Aorta (tissue), 5 donors: ENCODE data around the gene ETV2. TPM values are rescaled to one million over a fixed set of nuclear protein-coding genes. Genes with fewer than 3 reads are reported as not detected.
"Not testable (repeated sequence)": the region's sequence is repeated elsewhere in the genome, so short reads cannot be mapped to it uniquely, and the experiment has no call there.

ENCODE experiments used
- ATAC-seq: fragments of 200-7000 bp; cut with Tn5 transposase; one replicate; pipeline ENCODE4 v1.9.1; 2022; ENCODE audit warnings: moderate library complexity; ENCODE audit not compliant: low FRiP score
- DNase-seq, 2 donors: peaks; one replicate each; pipeline ENCODE4 v3.0.0-alpha.2; 2020
- H3K27ac ChIP-seq, 2 donors: one replicate each; pipeline ENCODE4 v1.5.1; 2013; ENCODE audit warnings: low read length in 2 of 2, mild to moderate bottlenecking in 2 of 2, moderate library complexity in 2 of 2, control low read depth in 1 of 2, inconsistent platforms in 1 of 2, low read depth in 1 of 2
- H3K27me3 ChIP-seq, 2 donors: one replicate each; pipeline ENCODE4 v1.6.1; 2013; ENCODE audit warnings: control low read depth in 1 of 2, low read length in 1 of 2, mild to moderate bottlenecking in 1 of 2, moderate library complexity in 1 of 2; ENCODE audit not compliant: insufficient read depth in 2 of 2, control insufficient read depth in 1 of 2
- H3K36me3 ChIP-seq, 2 donors: one replicate each; pipeline ENCODE4 v1.6.1; 2013; ENCODE audit warnings: control low read depth in 1 of 2, low read length in 1 of 2, mild to moderate bottlenecking in 1 of 2; ENCODE audit not compliant: insufficient read depth in 2 of 2, control insufficient read depth in 1 of 2
- H3K4me1 ChIP-seq, 2 donors: one replicate each; pipeline ENCODE4 v1.6.1; 2013; ENCODE audit warnings: low read length in 2 of 2, control low read depth in 1 of 2, mild to moderate bottlenecking in 1 of 2, moderate library complexity in 1 of 2; ENCODE audit not compliant: insufficient read depth in 2 of 2, control insufficient read depth in 1 of 2
- H3K4me3 ChIP-seq, 2 donors: one replicate each; pipeline ENCODE4 v1.5.1; 2013; ENCODE audit warnings: low read length in 2 of 2, control low read depth in 1 of 2, mild to moderate bottlenecking in 1 of 2
- H3K9me3 ChIP-seq: one replicate; pipeline ENCODE4 v1.6.1; 2013; ENCODE audit warnings: mild to moderate bottlenecking, low read length; ENCODE audit not compliant: control insufficient read depth
- WGBS, 2 donors: extraction: QIAGEN DNeasy Blood & Tissue Kit; methylation state at CpG; one replicate each; pipeline ENCODE4 v1.1.7; 2013; 5-methylcytosine and 5-hydroxymethylcytosine counted together
- intact Hi-C, 2 donors: fragments of 100-400 bp; cut with DNase I; formaldehyde crosslinking; loops; one replicate each; pipeline versions ENCODE4 v1.14.2 to v1.15.0; 2022
- polyA plus RNA-seq, 2 donors: library from polyadenylated mRNA; stranded (reverse); fragments of 200-250 nt; gene quantifications; one replicate each; pipeline ENCODE4 v1.2.3, GENCODE V29; 2013
- total RNA-seq, 2 donors: library from RNA; stranded (reverse); fragmentation: NEBNext Ultra II Directional; extraction: Animal tissue kit (Norgen Biotek cat#: 25700); gene quantifications; one replicate each; pipeline ENCODE4 v1.2.1, GENCODE V29; 2021
- donor health status: healthy with polysubstance abuse.
- donor health status: Bipolar disorder and iron deficiency.
- donor health status: DM: no; HTN: no; CAD: no.
- donor health status: DM: no; HTN: no; CAD: no.
- donor health status: DM: yes; HTN: yes; CAD: no.

The ETV2 gene
- total and polyA plus RNA-seq, 4 donors, result 0.46 to 1.9 (median 0.92) TPM

DNA sequence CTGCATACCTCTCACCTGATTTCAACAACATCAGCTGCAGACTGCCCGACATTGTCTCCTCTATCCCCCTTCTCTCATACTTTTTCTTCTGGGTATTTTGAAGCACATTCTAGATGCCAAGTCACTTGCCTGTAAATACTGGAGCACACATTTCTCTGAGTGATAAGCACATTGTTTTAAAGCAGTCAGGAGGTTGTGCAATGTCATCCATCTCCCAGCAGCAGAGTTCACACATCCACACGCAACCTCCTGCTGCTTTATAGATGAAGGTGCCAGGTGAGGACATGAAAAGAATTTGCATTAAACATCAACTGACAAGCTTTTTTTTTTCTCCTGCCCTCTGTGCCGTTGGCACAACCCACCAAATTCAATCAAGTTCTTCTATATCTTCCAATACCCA is 30.3 kb downstream of the ETV2 start:
- Histone ChIP-seq H3K4me3 (no peak overlapping the region), H3K4me1 (no peaks in the 10 kb centered on the region), H3K27me3 (no peaks in the 10 kb centered on the region), H3K9me3 (no peaks in the 10 kb centered on the region), H3K27ac (no peak overlapping the region), H3K36me3 (no peaks in the 10 kb centered on the region)
- ATAC-seq, result no peak
- intact Hi-C loops, result no loop called here
- 32 to 50% methylated on average over 3 of the region's 3 CpGs for WGBS, 2 donors
- DNase-seq, result no peak

DNA sequence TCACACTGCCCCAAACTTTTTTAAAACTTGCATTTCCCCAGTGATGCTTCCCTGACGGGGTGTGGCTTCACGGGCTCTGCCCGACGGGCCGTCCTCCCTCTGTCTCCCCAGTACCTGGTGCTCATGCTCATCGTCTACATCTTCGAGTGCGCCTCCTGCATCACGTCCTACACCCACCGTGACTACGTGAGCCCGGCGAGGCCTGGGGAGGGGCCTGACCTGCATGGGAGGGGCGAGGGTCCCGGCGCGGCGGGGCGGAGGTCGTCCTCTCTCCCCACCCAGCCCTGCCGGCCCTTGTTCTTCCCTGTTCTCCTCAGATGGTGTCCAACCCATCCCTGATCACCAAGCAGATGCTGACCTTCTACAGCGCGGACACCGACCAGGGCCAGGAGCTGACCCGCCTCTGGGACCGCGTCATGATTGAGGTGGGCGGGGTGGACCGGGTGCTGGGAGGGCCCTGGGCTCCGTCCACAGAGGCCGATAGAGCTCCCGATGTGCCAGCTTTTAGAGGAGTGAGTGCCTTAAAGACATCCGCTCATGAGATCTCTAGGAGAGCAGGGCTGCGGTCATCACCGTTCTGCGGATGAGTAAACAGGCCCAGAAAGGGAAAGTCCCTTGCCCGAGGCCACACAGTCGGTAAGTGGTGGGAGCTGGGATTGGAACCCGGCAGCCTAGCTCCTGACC is 31.7 kb downstream of the ETV2 start:
- WGBS, 2 donors, result 6% methylated on average over 39 of the region's 39 CpGs
- Histone ChIP-seq H3K36me3 (no peaks in the 10 kb centered on the region), H3K4me3 (no peak overlapping the region), H3K27me3 (no peaks in the 10 kb centered on the region), H3K27ac (no peak overlapping the region), H3K4me1 (no peaks in the 10 kb centered on the region), H3K9me3 (no peaks in the 10 kb centered on the region)
- intact Hi-C loops, result no loop called here
- DNase-seq (peak; percentile 62 to 81), ATAC-seq (no peak)

GRCh38 chr19:35675589-35676140 is 34.1 kb downstream of the ETV2 start:
- no peak for DNase-seq
- no peaks in the 10 kb centered on the region for H3K27me3 ChIP-seq
- WGBS, 2 donors, result 74 to 77% methylated on average over 15 of the region's 15 CpGs
- no peaks in the 10 kb centered on the region for H3K4me1 ChIP-seq
- H3K9me3 ChIP-seq, result no peaks in the 10 kb centered on the region
- H3K4me3 ChIP-seq, result no peak overlapping the region
- H3K36me3 ChIP-seq, result no peaks in the 10 kb centered on the region
- intact Hi-C loops, result no loop called here
- no peak for ATAC-seq
- no peak overlapping the region for H3K27ac ChIP-seq

DNA sequence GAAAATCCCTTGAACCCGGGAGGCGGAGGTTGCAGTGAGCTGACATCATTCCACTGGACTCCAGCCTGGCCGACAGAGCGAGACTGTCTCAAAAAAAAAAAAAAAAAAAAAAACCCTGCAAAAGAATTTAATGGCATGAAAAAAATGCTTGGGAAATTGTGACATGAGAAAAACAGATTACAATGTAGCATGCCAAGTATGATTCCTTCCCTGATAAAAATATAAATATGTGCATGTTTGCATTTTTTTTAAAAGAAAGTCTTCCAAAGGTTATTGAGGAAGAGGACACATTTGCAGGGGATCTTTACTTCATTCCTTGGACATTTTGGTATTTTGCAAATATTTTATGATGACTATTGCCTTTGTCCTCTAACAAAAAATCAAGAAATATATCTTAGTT is 48.3 kb downstream of the ETV2 start:
- 3 to 5% methylated on average over 4 of the region's 4 CpGs for WGBS, 2 donors
- Histone ChIP-seq H3K4me1 (no peaks in the 10 kb centered on the region), H3K9me3 (no peaks in the 10 kb centered on the region), H3K36me3 (no peaks in the 10 kb centered on the region), H3K27ac (no peak overlapping the region), H3K27me3 (no peaks in the 10 kb centered on the region), H3K4me3 (no peak overlapping the region)
- intact Hi-C loops, result no loop called here
- ATAC-seq, result no peak
- DNase-seq, result no peak

GRCh38 chr19:35691106-35691505 is 49.6 kb downstream of the ETV2 start:
- H3K27ac ChIP-seq, DNase-seq, H3K4me1 ChIP-seq, H3K4me3 ChIP-seq, ATAC-seq, H3K9me3 ChIP-seq, H3K36me3 ChIP-seq, H3K27me3 ChIP-seq, intact Hi-C loops: not testable (repeated sequence)
- 94 to 95% methylated on average over 28 to 37 of the region's 37 CpGs for WGBS, 2 donors

DNA sequence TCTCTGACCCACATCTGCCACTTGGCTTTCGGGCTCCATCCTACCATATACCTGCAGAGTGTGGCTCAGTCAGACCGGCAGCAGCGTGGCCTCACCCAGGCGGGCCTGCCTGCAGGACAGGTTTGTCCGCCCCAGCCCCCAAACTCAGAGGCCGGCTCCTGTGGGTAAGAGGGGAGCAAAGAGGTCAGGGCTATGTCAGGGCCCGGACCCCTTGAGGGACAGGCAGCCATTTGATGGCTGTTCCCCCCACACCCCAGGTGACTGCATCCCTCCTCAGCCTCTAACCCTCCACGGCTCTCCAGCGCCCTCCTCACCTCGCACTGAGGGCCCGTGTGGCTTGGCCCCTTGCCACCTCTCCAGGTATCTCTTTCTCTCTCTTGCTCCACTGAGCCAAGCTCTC is 50.5 kb downstream of the ETV2 start:
- Histone ChIP-seq H3K4me1 (no peaks in the 10 kb centered on the region), H3K27ac (no peak overlapping the region), H3K4me3 (no peak overlapping the region), H3K27me3 (no peaks in the 10 kb centered on the region), H3K36me3 (no peaks in the 10 kb centered on the region), H3K9me3 (no peaks in the 10 kb centered on the region)
- WGBS, 2 donors, result 83 to 88% methylated on average over 11 of the region's 11 CpGs
- intact Hi-C loops, result loop anchor here in 1 of 2 donors (2.0 kb wide), 2 partner anchors 25 to 239 kb away; no protein-coding TSS in a partner anchor
- no peak for ATAC-seq
- no peak for DNase-seq

DNA sequence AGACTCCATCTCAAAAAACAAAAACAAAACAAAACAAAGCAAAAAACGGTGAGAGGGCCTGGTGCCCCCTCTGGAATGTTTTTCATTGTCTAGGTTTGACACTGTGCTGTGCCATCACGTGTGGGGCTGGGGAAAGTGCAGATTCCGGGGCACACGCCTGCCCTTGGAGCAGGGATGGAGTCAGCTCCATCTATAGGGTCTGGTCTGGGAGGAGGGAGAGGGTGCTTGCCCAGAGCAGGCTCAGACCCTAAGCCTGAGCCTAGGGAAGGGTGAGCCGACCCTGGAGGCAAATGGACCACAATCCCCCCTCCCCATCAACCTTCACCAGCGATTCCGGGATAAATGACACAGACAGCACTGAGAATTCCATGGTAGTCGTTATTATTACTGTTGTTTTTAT is 51.9 kb downstream of the ETV2 start:
- 13 to 16% methylated on average over 8 of the region's 8 CpGs for WGBS, 2 donors
- Histone ChIP-seq H3K4me3 (no peak overlapping the region), H3K9me3 (no peaks in the 10 kb centered on the region), H3K36me3 (no peaks in the 10 kb centered on the region), H3K27me3 (no peaks in the 10 kb centered on the region), H3K27ac (no peak overlapping the region), H3K4me1 (no peaks in the 10 kb centered on the region)
- DNase-seq (no peak), ATAC-seq (peak; percentile 52)
- intact Hi-C loops, result loop anchor here (1.0 to 2.0 kb wide), 3 partner anchors 23 to 238 kb away; no protein-coding TSS in a partner anchor

GRCh38 chr19:35693835-35694599 is 52.5 kb downstream of the ETV2 start:
- ATAC-seq (peak; percentile 96), DNase-seq (peak; percentile 90 to 92)
- Histone ChIP-seq H3K27me3 (no peaks in the 10 kb centered on the region), H3K4me1 (no peaks in the 10 kb centered on the region), H3K36me3 (no peaks in the 10 kb centered on the region), H3K9me3 (no peaks in the 10 kb centered on the region), H3K4me3 (no peak overlapping the region), H3K27ac (no peak overlapping the region)
- intact Hi-C loops, result loop anchor here (1.0 to 2.0 kb wide), 4 partner anchors 23 to 237 kb away; no protein-coding TSS in a partner anchor
- WGBS, 2 donors, result 34 to 39% methylated on average over 8 of the region's 8 CpGs
